Measurements from ENCODE around the gene GNA12. TPM values are rescaled to one million over a fixed set of nuclear protein-coding genes. Genes with fewer than 3 reads are reported as not detected.

The GNA12 gene
- total and polyA plus RNA-seq, 2 of the 4 experiments (the other 2 are of a cell fraction) = 14.3 to 93.9 TPM

DNA sequence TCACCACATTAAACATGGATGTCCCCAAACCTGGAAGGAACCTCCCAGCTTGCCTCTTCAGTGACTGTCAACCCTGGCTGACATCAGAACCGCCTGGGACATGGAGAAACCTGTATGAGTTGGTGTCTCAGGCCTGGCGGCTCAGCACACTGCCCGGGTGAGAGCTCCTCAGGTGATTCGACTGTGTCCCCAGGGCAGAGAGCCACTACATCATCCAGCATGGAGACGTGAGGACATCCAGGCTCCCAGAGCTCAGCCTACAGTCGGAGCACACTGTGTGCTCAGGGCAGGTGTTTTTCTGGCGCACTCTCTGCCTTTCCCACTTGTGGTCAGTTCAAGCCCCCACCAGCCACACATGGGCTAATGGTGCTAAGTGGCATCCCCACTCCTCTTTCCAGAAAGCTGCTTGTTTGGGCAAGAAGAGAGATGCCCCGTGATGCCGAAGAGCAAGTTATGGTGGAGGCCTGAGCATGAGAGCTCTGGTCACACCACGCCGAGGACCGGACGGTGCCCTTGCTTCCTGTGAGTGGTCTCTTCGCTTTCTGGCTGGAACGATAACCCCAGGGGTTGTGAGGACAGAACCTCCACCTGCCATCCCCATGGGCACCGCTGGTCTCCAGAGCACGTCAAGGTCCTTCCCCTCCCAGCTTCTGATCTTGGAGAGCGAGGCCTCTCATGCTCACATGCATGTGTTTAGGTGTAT lies 117.6 kb downstream of the GNA12 start:
- TF ChIP-seq RFX5 (IDR thresholded peaks at IDR 0.05; ENCODE audit: low read depth, low read length) (no peak), RAD21 (IDR thresholded peaks at IDR 0.05; ENCODE audit: low read length) (no peak), FOS (IDR thresholded peaks at IDR 0.05; ENCODE audit: low read depth, low read length) (no peak), POLR2A (IDR thresholded peaks at IDR 0.05; ENCODE audit: low read depth, low read length) (no peak), MAFK (IDR thresholded peaks at IDR 0.05; ENCODE audit: low read depth, low read length) (no peak), SMC3 (IDR thresholded peaks at IDR 0.05; ENCODE audit: low read depth, low read length) (no peak), NFE2L2 (IDR thresholded peaks at IDR 0.05; ENCODE audit: low read depth, low read length) (no peak), MAZ (IDR thresholded peaks at IDR 0.05; ENCODE audit: borderline replicate concordance, low read depth, low read length) (no peak), CHD1 (IDR thresholded peaks at IDR 0.05; ENCODE audit: low read depth, low read length) (no peak), MXI1 (IDR thresholded peaks at IDR 0.05; ENCODE audit: borderline replicate concordance, low read depth, low read length) (no peak), CEBPB (IDR thresholded peaks at IDR 0.05; ENCODE audit: low read depth, low read length) (no peak), RCOR1 (IDR thresholded peaks at IDR 0.05; ENCODE audit: insufficient replicate concordance, low read length) (no peak), BHLHE40 (IDR thresholded peaks at IDR 0.05; ENCODE audit: low read depth, low read length) (no peak)
- TF ChIP-seq, protein P1, sequence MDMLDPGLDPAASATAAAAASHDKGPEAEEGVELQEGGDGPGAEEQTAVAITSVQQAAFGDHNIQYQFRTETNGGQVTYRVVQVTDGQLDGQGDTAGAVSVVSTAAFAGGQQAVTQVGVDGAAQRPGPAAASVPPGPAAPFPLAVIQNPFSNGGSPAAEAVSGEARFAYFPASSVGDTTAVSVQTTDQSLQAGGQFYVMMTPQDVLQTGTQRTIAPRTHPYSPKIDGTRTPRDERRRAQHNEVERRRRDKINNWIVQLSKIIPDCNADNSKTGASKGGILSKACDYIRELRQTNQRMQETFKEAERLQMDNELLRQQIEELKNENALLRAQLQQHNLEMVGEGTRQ (IDR thresholded peaks at IDR 0.05; ENCODE audit: low read depth, low read length) = no peak
- TF ChIP-seq, protein P2, sequence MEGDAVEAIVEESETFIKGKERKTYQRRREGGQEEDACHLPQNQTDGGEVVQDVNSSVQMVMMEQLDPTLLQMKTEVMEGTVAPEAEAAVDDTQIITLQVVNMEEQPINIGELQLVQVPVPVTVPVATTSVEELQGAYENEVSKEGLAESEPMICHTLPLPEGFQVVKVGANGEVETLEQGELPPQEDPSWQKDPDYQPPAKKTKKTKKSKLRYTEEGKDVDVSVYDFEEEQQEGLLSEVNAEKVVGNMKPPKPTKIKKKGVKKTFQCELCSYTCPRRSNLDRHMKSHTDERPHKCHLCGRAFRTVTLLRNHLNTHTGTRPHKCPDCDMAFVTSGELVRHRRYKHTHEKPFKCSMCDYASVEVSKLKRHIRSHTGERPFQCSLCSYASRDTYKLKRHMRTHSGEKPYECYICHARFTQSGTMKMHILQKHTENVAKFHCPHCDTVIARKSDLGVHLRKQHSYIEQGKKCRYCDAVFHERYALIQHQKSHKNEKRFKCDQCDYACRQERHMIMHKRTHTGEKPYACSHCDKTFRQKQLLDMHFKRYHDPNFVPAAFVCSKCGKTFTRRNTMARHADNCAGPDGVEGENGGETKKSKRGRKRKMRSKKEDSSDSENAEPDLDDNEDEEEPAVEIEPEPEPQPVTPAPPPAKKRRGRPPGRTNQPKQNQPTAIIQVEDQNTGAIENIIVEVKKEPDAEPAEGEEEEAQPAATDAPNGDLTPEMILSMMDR (conservative IDR thresholded peaks at IDR 0.05; ENCODE audit: low read depth, low read length) = no peak
- TF ChIP-seq, protein P3, sequence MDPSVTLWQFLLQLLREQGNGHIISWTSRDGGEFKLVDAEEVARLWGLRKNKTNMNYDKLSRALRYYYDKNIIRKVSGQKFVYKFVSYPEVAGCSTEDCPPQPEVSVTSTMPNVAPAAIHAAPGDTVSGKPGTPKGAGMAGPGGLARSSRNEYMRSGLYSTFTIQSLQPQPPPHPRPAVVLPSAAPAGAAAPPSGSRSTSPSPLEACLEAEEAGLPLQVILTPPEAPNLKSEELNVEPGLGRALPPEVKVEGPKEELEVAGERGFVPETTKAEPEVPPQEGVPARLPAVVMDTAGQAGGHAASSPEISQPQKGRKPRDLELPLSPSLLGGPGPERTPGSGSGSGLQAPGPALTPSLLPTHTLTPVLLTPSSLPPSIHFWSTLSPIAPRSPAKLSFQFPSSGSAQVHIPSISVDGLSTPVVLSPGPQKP (IDR thresholded peaks at IDR 0.05; ENCODE audit: borderline replicate concordance, low read depth, low read length) = no peak
- H4K5ac ChIP-seq (ENCODE audit: low read depth, low read length) = no peak overlapping the region
- H2AK5ac ChIP-seq (ENCODE audit: low read depth, low read length) = no peak overlapping the region
- H2BK15ac ChIP-seq (ENCODE audit: low read depth, low read length) = no peak overlapping the region
- peaks cover 12% of the 10 kb centered on the region for H4K20me1 ChIP-seq (ENCODE audit: insufficient read depth, low read length)
- H3K79me1 ChIP-seq (ENCODE audit: low read depth in 1 of 2, low read length in 2 of 2) = peaks cover 35 to 80% of the 10 kb centered on the region in 2 experiments
- H3K9ac ChIP-seq (ENCODE audit: low read depth, low read length) = no peak overlapping the region
- no peak overlapping the region for H2BK20ac ChIP-seq (ENCODE audit: low read depth, low read length)
- H2BK5ac ChIP-seq (ENCODE audit: low read depth, low read length, poor library complexity, severe bottlenecking) = no peak overlapping the region
- in situ Hi-C loops (cut with MboI; ENCODE audit: low sequenced_read_pairs) = no loop called here
- H3K4me2 ChIP-seq (ENCODE audit: low read depth, low read length) = no peak overlapping the region
- H3K9me3 ChIP-seq (ENCODE audit: control insufficient read depth, insufficient read depth, low read length) = no peaks in the 10 kb centered on the region
- H2AK9ac ChIP-seq (replicated peaks; ENCODE audit: low read depth, low read length, poor library complexity) = no peak overlapping the region
- no peak overlapping the region for H3K56ac ChIP-seq (ENCODE audit: extremely low read depth, insufficient read depth, low read length)
- H3K9me1 ChIP-seq (ENCODE audit: insufficient read depth, low read length) = peaks cover 14% of the 10 kb centered on the region
- H3K18ac ChIP-seq (ENCODE audit: low read depth, low read length) = no peak overlapping the region
- peaks cover 43% of the 10 kb centered on the region for H3K36me3 ChIP-seq (ENCODE audit: control insufficient read depth, insufficient read depth, low read length)
- no peak overlapping the region for H3K27ac ChIP-seq (ENCODE audit: insufficient read depth, low read length)
- H3K4ac ChIP-seq (ENCODE audit: low read depth, low read length) = no peak overlapping the region
- peaks cover 18% of the 10 kb centered on the region for H3K4me1 ChIP-seq (ENCODE audit: control insufficient read depth, insufficient read depth, low read length)
- no peak overlapping the region for H4K8ac ChIP-seq (ENCODE audit: low read depth in 2 of 2, low read length in 2 of 2)
- H3K4me3 ChIP-seq (ENCODE audit: insufficient read depth, low read depth, low read length) = no peak overlapping the region
- H2BK120ac ChIP-seq (ENCODE audit: low read depth, low read length) = no peak overlapping the region
- ATAC-seq (ENCODE audit: low read depth) (no peak), DNase-seq (no peak)
- CTCF ChIA-PET = no interaction called here
- no peak overlapping the region for H3K14ac ChIP-seq (replicated peaks; ENCODE audit: low read depth, low read length)
- intact Hi-C loops (cut with micrococcal nuclease) = no loop called here
- no peak overlapping the region for H3K23ac ChIP-seq (ENCODE audit: low read depth, low read length)
- dilution Hi-C loops (cut with HindIII; ENCODE audit: low sequenced_read_pairs, unreplicated experiment) = no loop called here
- WGBS, 2 experiments (ENCODE audit: extremely low coverage in 2 of 2, insufficient read length in 1 of 2) = 75% methylated on average over 4 of the region's 18 CpGs; no CpG with 5 or more reads in 1 of the 2 experiments
- POLR2A ChIA-PET (ENCODE audit: unreplicated experiment) = no interaction called here
- BruUV-seq (replicated peaks) = no TSS peak
- no peak overlapping the region for H2AFZ ChIP-seq (replicated peaks; ENCODE audit: low read length, poor library complexity)
- H3K27me3 ChIP-seq (ENCODE audit: control insufficient read depth, insufficient read depth, low read length) = no peaks in the 10 kb centered on the region
- no peak overlapping the region for H4K91ac ChIP-seq (ENCODE audit: insufficient read depth, low read depth, low read length)

All from IMR-90 (cell line).